ENCODE measurements around the gene UBTF. TPM values are rescaled to one million over a fixed set of nuclear protein-coding genes. Genes with fewer than 3 reads are reported as not detected.
A peak's percentile ranks its signal among the peaks of the same experiment; 100 is the strongest.

The UBTF gene
- total RNA-seq, 2 experiments from 2014 or later = 148 to 158 TPM

DNA sequence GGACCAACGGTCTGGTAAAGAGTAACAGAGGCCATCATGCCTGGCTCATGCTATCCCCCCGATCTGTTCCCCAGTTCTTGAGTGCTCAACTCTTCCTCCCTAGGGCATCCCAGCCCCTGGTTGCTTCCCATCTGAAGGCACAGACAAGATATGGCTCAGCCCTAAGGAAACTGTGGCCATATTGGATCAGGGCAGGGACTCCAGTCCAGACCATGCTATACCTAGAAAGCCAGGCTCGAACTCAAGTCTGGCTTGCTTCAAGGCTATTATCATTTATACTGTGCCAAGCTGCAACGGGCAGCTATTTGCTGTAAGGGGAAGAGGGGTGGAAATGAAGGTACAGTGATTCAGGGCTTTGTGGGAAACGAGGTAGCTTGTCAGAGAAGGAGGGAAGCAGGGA lies 2.8 kb downstream of the UBTF start:
- Histone ChIP-seq H3K27me3 (ENCODE audit: control insufficient read depth in 1 of 2, insufficient read depth in 2 of 2, low read length in 2 of 2) (no peaks in the 10 kb centered on the region), H3K36me3 (ENCODE audit: insufficient read depth, low read length) (peaks cover 43% of the 10 kb centered on the region), H3K4me3 (ENCODE audit: low read length) (peak overlapping the region; percentile 71), H3K27ac (ENCODE audit: low read depth in 1 of 2, low read length in 2 of 2) (peak overlapping the region; percentile 59 to 62), H3K9me3 (ENCODE audit: control insufficient read depth in 1 of 2, insufficient read depth in 1 of 2, low read length in 2 of 2) (no peaks in the 10 kb centered on the region), H3K4me1 (ENCODE audit: insufficient read depth, low read length) (peaks cover 68% of the 10 kb centered on the region)
- TF ChIP-seq, protein P1, sequence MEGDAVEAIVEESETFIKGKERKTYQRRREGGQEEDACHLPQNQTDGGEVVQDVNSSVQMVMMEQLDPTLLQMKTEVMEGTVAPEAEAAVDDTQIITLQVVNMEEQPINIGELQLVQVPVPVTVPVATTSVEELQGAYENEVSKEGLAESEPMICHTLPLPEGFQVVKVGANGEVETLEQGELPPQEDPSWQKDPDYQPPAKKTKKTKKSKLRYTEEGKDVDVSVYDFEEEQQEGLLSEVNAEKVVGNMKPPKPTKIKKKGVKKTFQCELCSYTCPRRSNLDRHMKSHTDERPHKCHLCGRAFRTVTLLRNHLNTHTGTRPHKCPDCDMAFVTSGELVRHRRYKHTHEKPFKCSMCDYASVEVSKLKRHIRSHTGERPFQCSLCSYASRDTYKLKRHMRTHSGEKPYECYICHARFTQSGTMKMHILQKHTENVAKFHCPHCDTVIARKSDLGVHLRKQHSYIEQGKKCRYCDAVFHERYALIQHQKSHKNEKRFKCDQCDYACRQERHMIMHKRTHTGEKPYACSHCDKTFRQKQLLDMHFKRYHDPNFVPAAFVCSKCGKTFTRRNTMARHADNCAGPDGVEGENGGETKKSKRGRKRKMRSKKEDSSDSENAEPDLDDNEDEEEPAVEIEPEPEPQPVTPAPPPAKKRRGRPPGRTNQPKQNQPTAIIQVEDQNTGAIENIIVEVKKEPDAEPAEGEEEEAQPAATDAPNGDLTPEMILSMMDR (IDR thresholded peaks at IDR 0.05) = no peak
- intact Hi-C loops (cut with DNase I, micrococcal nuclease) = loop anchor here in 1 of 2 experiments (1.0 kb wide), 1 partner anchor 16 kb away; no protein-coding TSS in a partner anchor
- no peaks in the 10 kb centered on the region for H3K27me3 Mint-ChIP-seq
- peak in 2 of 14 experiments; percentile 19 to 27 for DNase-seq
- ATAC-seq (ENCODE audit: poor library complexity) = no peak
- POLR2A ChIA-PET = interaction anchor here (0.9 to 10.5 kb wide), 13 partner anchors 8 to 1101 kb away, joined by 3 to 181 read pairs (median 8); partner anchors contain the start of genes ATXN7L3, GPATCH8, GRN and HDAC5
- CTCF ChIA-PET = interaction anchor here (1.2 to 1.7 kb wide), 5 partner anchors 13 to 129 kb away, joined by 3 to 5 read pairs (median 3); partner anchors contain the start of genes GRN and HDAC5
- H3K9me3 Mint-ChIP-seq = no peaks in the 10 kb centered on the region
- H3K27ac Mint-ChIP-seq = peak overlapping the region; percentile 86
- H3K36me3 Mint-ChIP-seq (ENCODE audit: low read depth) = peaks cover 68% of the 10 kb centered on the region
- H3K4me3 Mint-ChIP-seq = peak overlapping the region; percentile 84
- H3K4me1 Mint-ChIP-seq (ENCODE audit: low read depth) = peaks cover 52% of the 10 kb centered on the region

DNA sequence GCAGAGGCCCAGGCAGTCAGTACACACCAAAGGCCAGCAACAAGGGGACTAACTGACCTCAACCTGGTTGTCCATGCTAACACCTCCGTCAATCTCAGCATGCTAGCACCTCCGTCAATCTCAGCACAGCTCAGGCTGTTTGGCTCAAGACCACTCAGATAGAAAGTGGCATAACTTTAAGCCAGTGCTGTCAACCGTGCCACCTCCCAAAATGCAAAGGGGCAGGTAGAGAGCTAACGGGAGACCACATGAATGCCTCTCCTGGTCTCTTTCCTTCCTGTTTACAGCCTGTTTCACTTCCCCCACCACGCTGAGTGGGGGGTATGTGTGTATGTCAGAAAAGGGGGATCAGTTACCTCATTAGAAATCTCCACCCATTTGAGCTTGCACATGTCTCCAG lies 3.3 kb downstream of the UBTF start:
- ATAC-seq (ENCODE audit: poor library complexity) = peak; percentile 3
- Histone ChIP-seq H3K36me3 (ENCODE audit: insufficient read depth, low read length) (peaks cover 48% of the 10 kb centered on the region), H3K27me3 (ENCODE audit: control insufficient read depth in 1 of 2, insufficient read depth in 2 of 2, low read length in 2 of 2) (no peaks in the 10 kb centered on the region), H3K27ac (ENCODE audit: low read depth in 1 of 2, low read length in 2 of 2) (peak overlapping the region; percentile 59 to 62), H3K4me1 (ENCODE audit: insufficient read depth, low read length) (peaks cover 69% of the 10 kb centered on the region), H3K4me3 (ENCODE audit: low read length) (peak overlapping the region; percentile 71), H3K9me3 (ENCODE audit: control insufficient read depth in 1 of 2, insufficient read depth in 1 of 2, low read length in 2 of 2) (no peaks in the 10 kb centered on the region)
- H3K27ac Mint-ChIP-seq = peak overlapping the region; percentile 86
- peaks cover 68% of the 10 kb centered on the region for H3K36me3 Mint-ChIP-seq (ENCODE audit: low read depth)
- no peaks in the 10 kb centered on the region for H3K27me3 Mint-ChIP-seq
- ChIA-PET POLR2A (interaction anchor here (0.9 to 10.5 kb wide), 13 partner anchors 9 to 1101 kb away, joined by 3 to 181 read pairs (median 8); partner anchors contain the start of genes ATXN7L3, GPATCH8, GRN and HDAC5), CTCF (interaction anchor here (1.2 to 1.7 kb wide), 5 partner anchors 12 to 129 kb away, joined by 3 to 5 read pairs (median 3); partner anchors contain the start of genes GRN and HDAC5)
- H3K9me3 Mint-ChIP-seq = no peaks in the 10 kb centered on the region
- TF ChIP-seq, protein P1 (IDR thresholded peaks at IDR 0.05) = no peak
- peak overlapping the region; percentile 84 for H3K4me3 Mint-ChIP-seq
- peak in 11 of 14 experiments; percentile 32 to 80 (median 52) for DNase-seq
- intact Hi-C loops (cut with DNase I, micrococcal nuclease) = loop anchor here in 1 of 2 experiments (1.0 kb wide), 1 partner anchor 16 kb away; no protein-coding TSS in a partner anchor
- H3K4me1 Mint-ChIP-seq (ENCODE audit: low read depth) = peaks cover 49% of the 10 kb centered on the region

DNA sequence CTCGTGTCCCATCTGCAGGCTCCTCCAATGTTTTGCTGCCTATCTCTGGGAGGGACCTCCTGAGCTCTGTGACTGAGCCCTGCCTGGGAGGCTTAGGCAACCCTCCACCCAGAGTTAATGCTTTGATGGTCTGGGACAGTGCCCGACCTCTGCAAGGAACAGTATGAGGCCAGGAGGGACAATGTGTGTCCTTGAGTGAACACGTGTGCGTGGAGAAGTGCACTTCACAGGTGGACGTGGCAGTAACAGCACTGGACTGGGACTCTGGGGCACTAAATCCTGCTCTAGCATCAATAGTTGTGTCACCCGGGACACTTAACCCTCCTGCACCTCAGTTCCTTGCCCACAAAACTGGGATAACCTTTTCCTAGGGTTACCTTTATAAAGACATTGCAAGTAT lies 4.6 kb downstream of the UBTF start:
- peaks cover 55% of the 10 kb centered on the region for H3K36me3 ChIP-seq (ENCODE audit: insufficient read depth, low read length)
- peak in 1 of 14 experiments; percentile 11 for DNase-seq

More for the DNA sequence above, 4.6 kb downstream of the UBTF start:
- CTCF ChIA-PET = no interaction called here
- Histone ChIP-seq H3K27ac (ENCODE audit: low read depth in 1 of 2, low read length in 2 of 2) (peak overlapping the region in 1 of 2 donors; percentile 62), H3K4me3 (ENCODE audit: low read length) (no peak overlapping the region), H3K27me3 (ENCODE audit: control insufficient read depth in 1 of 2, insufficient read depth in 2 of 2, low read length in 2 of 2) (no peaks in the 10 kb centered on the region), H3K9me3 (ENCODE audit: control insufficient read depth in 1 of 2, insufficient read depth in 1 of 2, low read length in 2 of 2) (no peaks in the 10 kb centered on the region), H3K4me1 (ENCODE audit: insufficient read depth, low read length) (peaks cover 82% of the 10 kb centered on the region)
- Mint-ChIP-seq H3K27ac (peak overlapping the region; percentile 86), H3K4me1 (ENCODE audit: low read depth) (peaks cover 55% of the 10 kb centered on the region), H3K9me3 (no peaks in the 10 kb centered on the region), H3K36me3 (ENCODE audit: low read depth) (peaks cover 66% of the 10 kb centered on the region), H3K27me3 (no peaks in the 10 kb centered on the region), H3K4me3 (peak overlapping the region; percentile 38)
- ATAC-seq (ENCODE audit: poor library complexity) = no peak
- POLR2A ChIA-PET = interaction anchor here (5.1 to 10.5 kb wide), 2 partner anchors 14 to 111 kb away, joined by 68 to 181 read pairs; partner anchors contain the start of genes ATXN7L3 and SLC25A39
- intact Hi-C loops (cut with DNase I, micrococcal nuclease) = no loop called here
- TF ChIP-seq, protein P1 (IDR thresholded peaks at IDR 0.05) = no peak

Measured in CD4-positive, alpha-beta T cell (primary cell).